SK-N-SH (cell line): Measurements from ENCODE around the gene IL16. TPM values are rescaled to one million over a fixed set of nuclear protein-coding genes. Genes with fewer than 3 reads are reported as not detected.

Experiments
- CTCF ChIA-PET: fragments of 300-600, 350-600 bp; formaldehyde crosslinking; extraction: SDS; loops from one replicate; lab custom pipeline; 2021; lab: Yijun Ruan, JAX
- POLR2A ChIA-PET: fragments of 350-600 bp; sonication (Branson Sonifier 250); formaldehyde crosslinking; extraction: SDS; loops from one replicate; lab custom pipeline; 2020; ENCODE audit warnings: antibody characterized with exemption, inconsistent platforms; lab: Yijun Ruan, JAX
- DNase-seq: peaks from one replicate; pipeline ENCODE4 v3.0.0; 2012
- H2AFZ ChIP-seq: fragments of 200-600 bp; sonication (generic); 2 replicates; pipeline ENCODE4 v1.8.1; 2016; ENCODE audit warnings: antibody characterized with exemption, mild to moderate bottlenecking, low read depth
- H3F3A ChIP-seq: fragments of 200-600 bp; sonication (generic); replicated peaks from 2 replicates; pipeline ENCODE3; 2016; ENCODE audit warnings: antibody characterized with exemption, mild to moderate bottlenecking; ENCODE audit not compliant: insufficient read depth
- H3K27ac ChIP-seq, 2 experiments: fragments of 200-500 bp in 1 of 2; fragments of 200-600 bp in 1 of 2; sonication (Bioruptor generic) in 1 of 2; sonication (generic), shearing (Covaris generic) in 1 of 2; 2 replicates each; pipeline versions ENCODE4 v1.5.1 to v1.6.1; 2014 to 2016; ENCODE audit warnings: low read depth in 2 of 2, inconsistent platforms in 1 of 2, low read length in 1 of 2, mild to moderate bottlenecking in 1 of 2, mixed read lengths in 1 of 2
- H3K27me3 ChIP-seq: fragments of 200-600 bp; sonication (generic), shearing (Covaris generic); 2 replicates; pipeline ENCODE4 v1.6.1; 2016; ENCODE audit warnings: mixed run types; ENCODE audit not compliant: insufficient read depth
- H3K36me3 ChIP-seq, 2 experiments: fragments of 200-500 bp in 1 of 2; fragments of 200-600 bp in 1 of 2; sonication (Bioruptor generic) in 1 of 2; sonication (generic) in 1 of 2; replicated peaks in 1 of 2; 2 replicates each; pipeline versions ENCODE3 to v1.5.1; 2014 to 2016; ENCODE audit warnings: low read length in 1 of 2, mild to moderate bottlenecking in 1 of 2; ENCODE audit not compliant: insufficient read depth in 2 of 2, control insufficient read depth in 1 of 2
- H3K4me1 ChIP-seq, 2 experiments: fragments of 200-500 bp in 1 of 2; fragments of 200-600 bp in 1 of 2; sonication (Bioruptor generic) in 1 of 2; sonication (generic), shearing (Covaris generic) in 1 of 2; 2 replicates each; pipeline versions ENCODE4 v1.5.1 to v1.6.1; 2014 to 2016; ENCODE audit warnings: low read depth in 1 of 2, low read length in 1 of 2, mixed run types in 1 of 2; ENCODE audit not compliant: insufficient read depth in 2 of 2, control insufficient read depth in 1 of 2
- H3K4me2 ChIP-seq: fragments of 200-600 bp; sonication (generic), shearing (Covaris generic); 2 replicates; pipeline ENCODE4 v1.6.1; 2017; ENCODE audit warnings: mixed run types
- H3K4me3 ChIP-seq, 2 experiments: fragments of 200-500 bp in 1 of 2; fragments of 200-600 bp in 1 of 2; sonication (Bioruptor generic) in 1 of 2; sonication (generic), shearing (Covaris generic) in 1 of 2; 2 replicates each; pipeline versions ENCODE4 v1.5.1 to v1.8.1; 2014 to 2016; ENCODE audit warnings: low read depth in 2 of 2, inconsistent platforms in 1 of 2, low read length in 1 of 2, mild to moderate bottlenecking in 1 of 2, mixed read lengths in 1 of 2, moderate library complexity in 1 of 2
- H3K79me2 ChIP-seq: fragments of 200-600 bp; sonication (generic); 2 replicates; pipeline ENCODE4 v1.8.1; 2017; ENCODE audit warnings: mild to moderate bottlenecking; ENCODE audit not compliant: insufficient read depth
- H3K9ac ChIP-seq: fragments of 200-600 bp; sonication (generic); 2 replicates; pipeline ENCODE4 v1.6.1; 2017; ENCODE audit warnings: mixed run types
- H3K9me2 ChIP-seq: fragments of 200-600 bp; sonication (generic); 2 replicates; pipeline ENCODE4 v1.6.1; 2017; ENCODE audit warnings: mixed run types
- H3K9me3 ChIP-seq: fragments of 200-600 bp; sonication (generic); 2 replicates; pipeline ENCODE4 v1.6.1; 2017; ENCODE audit warnings: mixed run types, mild to moderate bottlenecking, moderate library complexity
- H4K20me1 ChIP-seq: fragments of 200-600 bp; sonication (generic); 2 replicates; pipeline ENCODE4 v1.6.1; 2017; ENCODE audit warnings: mild to moderate bottlenecking, mixed run types; ENCODE audit not compliant: insufficient read depth
- EP300 ChIP-seq, 2 experiments: IDR thresholded peaks; 2 replicates each; pipeline versions ENCODE4 v1.4.0 to v1.6.1; 2012; ENCODE audit warnings: borderline replicate concordance in 1 of 2, low read depth in 1 of 2, low read length in 1 of 2
- EZH2phosphoT487 ChIP-seq: fragments of 200-600 bp; sonication (generic); IDR thresholded peaks from 2 replicates; pipeline ENCODE4 v1.6.1; 2017; ENCODE audit warnings: low read depth, mixed run types, mild to moderate bottlenecking, antibody characterized with exemption, moderate library complexity, borderline replicate concordance
- FOXM1 ChIP-seq: IDR thresholded peaks from 2 replicates; pipeline ENCODE4 v1.4.0; 2012; ENCODE audit warnings: low read depth, mild to moderate bottlenecking
- GATA2 ChIP-seq: sonication (generic); formaldehyde crosslinking; IDR thresholded peaks from 2 replicates; pipeline ENCODE4 v1.5.0; 2020; ENCODE audit warnings: mild to moderate bottlenecking, missing genetic modification reagents
- MEF2A ChIP-seq: IDR thresholded peaks from 2 replicates; pipeline ENCODE4 v1.4.0; 2012; ENCODE audit warnings: low read depth, borderline replicate concordance
- MXI1 ChIP-seq: IDR thresholded peaks from 2 replicates; pipeline ENCODE4 v1.6.1; 2012; ENCODE audit warnings: mild to moderate bottlenecking, low read depth, low read length, improper control_type of control experiment
- NRF1 ChIP-seq: IDR thresholded peaks from 2 replicates; pipeline ENCODE4 v1.6.1; 2012; ENCODE audit warnings: low read depth, mild to moderate bottlenecking, low read length
- RXRA ChIP-seq: IDR thresholded peaks from 2 replicates; pipeline ENCODE4 v1.4.0; 2012; ENCODE audit warnings: low read depth, mild to moderate bottlenecking, borderline replicate concordance
- TCF12 ChIP-seq: IDR thresholded peaks from 2 replicates; pipeline ENCODE4 v1.4.0; 2012
- WGBS: methylation state at CpG from one replicate; pipeline ENCODE4 v1.1.6; 2017; ENCODE audit warnings: low lambda C conversion rate; 5-methylcytosine and 5-hydroxymethylcytosine counted together
- polyA plus RNA-seq, 3 experiments: library from polyadenylated mRNA; depleted of rRNA; stranded (reverse); fragments of >200 nt; gene quantifications; 2 replicates each; pipeline ENCODE4 v1.2.3, GENCODE V29; 2012
- TF ChIP-seq, protein P1 (sequence below): fragments of 150-350 bp; IDR thresholded peaks from 2 replicates; pipeline ENCODE4 v1.6.1; 2017; ENCODE audit warnings: antibody characterized with exemption, low read length, low read depth, borderline replicate concordance

The IL16 gene
- polyA plus RNA-seq, 1 of the 3 experiments (the other 2 are of a cell fraction) = not detected

DNA sequence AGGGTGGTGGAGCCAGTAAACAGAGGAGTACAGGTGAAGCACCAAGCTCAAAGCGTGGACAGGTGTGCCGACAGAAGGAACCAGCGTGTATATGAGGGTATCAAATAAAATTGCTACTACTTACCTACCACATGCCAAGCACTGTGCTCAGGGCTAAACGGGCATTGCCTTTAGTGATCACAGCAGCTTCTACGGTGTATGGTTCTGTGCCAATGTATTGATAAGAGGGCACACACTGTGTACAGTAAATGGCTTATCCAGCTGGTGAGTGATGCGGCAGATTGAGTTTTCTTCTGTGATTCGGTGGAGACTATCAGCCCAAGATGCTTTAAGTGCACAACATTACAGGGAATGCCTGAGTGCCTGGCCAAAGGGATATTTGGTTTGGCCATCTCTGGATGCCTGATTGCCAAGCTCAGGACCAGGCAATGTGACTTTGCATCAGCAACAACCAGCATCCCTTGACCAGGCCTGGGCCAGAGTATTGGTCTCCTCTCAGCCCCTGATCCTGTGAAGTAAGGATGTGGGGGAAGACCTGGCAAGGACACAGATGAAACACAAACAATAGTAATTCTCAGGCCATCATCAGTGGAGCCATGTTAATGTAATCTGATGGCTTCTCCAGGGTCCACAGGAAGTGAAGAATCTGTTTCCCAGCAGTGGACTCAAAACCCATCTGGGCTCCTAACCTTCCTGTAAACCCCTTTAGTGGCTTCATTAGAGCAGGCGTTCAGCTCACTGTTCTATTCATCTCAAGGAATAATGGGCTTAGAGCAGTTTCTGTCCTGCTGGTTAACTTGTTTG is 113.2 kb downstream of the IL16 start:
- no peak overlapping the region for H2AFZ ChIP-seq
- no peaks in the 10 kb centered on the region for H3K9me2 ChIP-seq
- H3K9ac ChIP-seq = no peak overlapping the region
- H3K36me3 ChIP-seq = no peaks in the 10 kb centered on the region
- H3K27ac ChIP-seq = no peak overlapping the region
- ChIA-PET POLR2A (no interaction called here), CTCF (interaction anchor here (1.4 to 3.0 kb wide), 3 partner anchors 34 to 44 kb away, joined by 6 to 13 read pairs (median 7); no protein-coding TSS in a partner anchor)
- H3K27me3 ChIP-seq = no peaks in the 10 kb centered on the region
- no peak overlapping the region for H3K4me2 ChIP-seq
- H3F3A ChIP-seq = peaks cover 9% of the 10 kb centered on the region
- DNase-seq = no peak
- no peaks in the 10 kb centered on the region for H3K9me3 ChIP-seq
- TF ChIP-seq RXRA (no peak), NRF1 (no peak), GATA2 (CRISPR knock-in tag) (no peak)
- H3K4me1 ChIP-seq = peaks cover 0 to 14% of the 10 kb centered on the region in 2 experiments; a peak in 1 of 4 replicates
- WGBS = 77% methylated on average over 8 of the region's 8 CpGs
- no peaks in the 10 kb centered on the region for H4K20me1 ChIP-seq
- no peak overlapping the region for H3K4me3 ChIP-seq
- H3K79me2 ChIP-seq = no peaks in the 10 kb centered on the region

DNA sequence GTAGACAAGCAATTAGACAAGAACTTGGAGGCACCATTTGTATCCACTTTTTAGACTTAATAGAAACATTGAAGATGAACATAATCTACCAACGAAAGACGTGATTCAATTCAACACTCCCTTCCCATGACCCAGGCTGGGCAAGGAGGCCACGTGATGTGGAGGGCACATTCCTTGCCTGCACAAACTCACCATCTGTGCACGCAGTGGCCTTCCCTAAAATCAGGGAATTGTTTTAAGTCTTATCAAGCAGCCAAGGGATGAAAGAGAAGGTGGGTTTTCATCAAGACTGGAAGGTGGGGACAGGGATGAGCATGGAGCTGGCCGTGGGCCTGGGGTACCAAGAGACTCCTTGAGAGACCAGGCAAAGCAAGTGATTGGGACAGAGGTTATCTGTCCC is 113.8 kb downstream of the IL16 start:
- no peaks in the 10 kb centered on the region for H3K36me3 ChIP-seq
- no peaks in the 10 kb centered on the region for H3K27me3 ChIP-seq
- H3K4me2 ChIP-seq = no peak overlapping the region
- H3F3A ChIP-seq = peaks cover 9% of the 10 kb centered on the region
- H3K9me3 ChIP-seq = no peaks in the 10 kb centered on the region
- no peak overlapping the region for H3K4me3 ChIP-seq
- TF ChIP-seq FOXM1 (no peak), MEF2A (no peak), TCF12 (no peak), EP300 (IDR thresholded peaks at IDR 0.05; ENCODE audit: borderline replicate concordance in 1 of 2, low read depth in 1 of 2, low read length in 1 of 2) (no peak), EZH2phosphoT487 (no peak), MXI1 (no peak)
- TF ChIP-seq, protein P1, sequence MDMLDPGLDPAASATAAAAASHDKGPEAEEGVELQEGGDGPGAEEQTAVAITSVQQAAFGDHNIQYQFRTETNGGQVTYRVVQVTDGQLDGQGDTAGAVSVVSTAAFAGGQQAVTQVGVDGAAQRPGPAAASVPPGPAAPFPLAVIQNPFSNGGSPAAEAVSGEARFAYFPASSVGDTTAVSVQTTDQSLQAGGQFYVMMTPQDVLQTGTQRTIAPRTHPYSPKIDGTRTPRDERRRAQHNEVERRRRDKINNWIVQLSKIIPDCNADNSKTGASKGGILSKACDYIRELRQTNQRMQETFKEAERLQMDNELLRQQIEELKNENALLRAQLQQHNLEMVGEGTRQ = no peak
- H3K27ac ChIP-seq = no peak overlapping the region
- H2AFZ ChIP-seq = no peak overlapping the region
- H4K20me1 ChIP-seq = no peaks in the 10 kb centered on the region
- CTCF ChIA-PET = interaction anchor here (1.4 kb wide), 1 partner anchor 36 kb away, joined by 7 read pairs; no protein-coding TSS in a partner anchor
- no peaks in the 10 kb centered on the region for H3K9me2 ChIP-seq
- no peaks in the 10 kb centered on the region for H3K79me2 ChIP-seq
- H3K4me1 ChIP-seq = peaks cover 0 to 14% of the 10 kb centered on the region in 2 experiments; a peak in 1 of 4 replicates
- WGBS = 85% methylated on average over 5 of the region's 5 CpGs
- POLR2A ChIA-PET = no interaction called here
- no peak overlapping the region for H3K9ac ChIP-seq
- DNase-seq = no peak
